ENCODE data around the gene RPL41.

DNA sequence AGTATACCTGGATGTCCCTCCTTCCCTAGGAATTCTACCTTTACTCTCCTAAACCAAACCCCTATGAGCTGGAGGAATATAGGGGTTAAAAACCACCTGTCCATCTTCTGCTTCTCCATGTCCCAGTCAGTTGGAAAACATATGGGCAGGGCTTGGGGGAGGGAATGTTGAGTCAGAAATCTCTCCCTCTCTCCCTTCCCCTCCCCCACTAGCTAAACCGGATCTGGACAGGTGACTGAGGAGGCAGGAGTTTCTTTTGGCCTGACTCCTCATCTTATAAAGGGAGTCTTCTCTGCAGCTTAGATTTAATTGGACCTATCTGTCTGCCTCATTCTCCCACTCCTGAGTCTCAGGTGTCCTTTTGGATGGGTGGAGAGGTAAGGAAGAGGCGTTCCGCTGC, 30.3 kb upstream of the RPL41 start:
- no peak for TF ChIP-seq POLR2A (IDR thresholded peaks at IDR 0.05)
- TF ChIP-seq, protein P1, sequence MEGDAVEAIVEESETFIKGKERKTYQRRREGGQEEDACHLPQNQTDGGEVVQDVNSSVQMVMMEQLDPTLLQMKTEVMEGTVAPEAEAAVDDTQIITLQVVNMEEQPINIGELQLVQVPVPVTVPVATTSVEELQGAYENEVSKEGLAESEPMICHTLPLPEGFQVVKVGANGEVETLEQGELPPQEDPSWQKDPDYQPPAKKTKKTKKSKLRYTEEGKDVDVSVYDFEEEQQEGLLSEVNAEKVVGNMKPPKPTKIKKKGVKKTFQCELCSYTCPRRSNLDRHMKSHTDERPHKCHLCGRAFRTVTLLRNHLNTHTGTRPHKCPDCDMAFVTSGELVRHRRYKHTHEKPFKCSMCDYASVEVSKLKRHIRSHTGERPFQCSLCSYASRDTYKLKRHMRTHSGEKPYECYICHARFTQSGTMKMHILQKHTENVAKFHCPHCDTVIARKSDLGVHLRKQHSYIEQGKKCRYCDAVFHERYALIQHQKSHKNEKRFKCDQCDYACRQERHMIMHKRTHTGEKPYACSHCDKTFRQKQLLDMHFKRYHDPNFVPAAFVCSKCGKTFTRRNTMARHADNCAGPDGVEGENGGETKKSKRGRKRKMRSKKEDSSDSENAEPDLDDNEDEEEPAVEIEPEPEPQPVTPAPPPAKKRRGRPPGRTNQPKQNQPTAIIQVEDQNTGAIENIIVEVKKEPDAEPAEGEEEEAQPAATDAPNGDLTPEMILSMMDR (IDR thresholded peaks at IDR 0.05): no peak

Measured in heart left ventricle (tissue), 13 donors.